Kasumi-1 (cell line): ENCODE measurements around the gene LRGUK.
"Not testable (repeated sequence)": the region's sequence is repeated elsewhere in the genome, so short reads cannot be mapped to it uniquely, and the experiment has no call there.

ENCODE experiments used
- DNase-seq, 2 experiments: peaks; one replicate each; lab custom pipeline; 2025; lab: John Stamatoyannopoulos, UW

The LRGUK gene, protein sequence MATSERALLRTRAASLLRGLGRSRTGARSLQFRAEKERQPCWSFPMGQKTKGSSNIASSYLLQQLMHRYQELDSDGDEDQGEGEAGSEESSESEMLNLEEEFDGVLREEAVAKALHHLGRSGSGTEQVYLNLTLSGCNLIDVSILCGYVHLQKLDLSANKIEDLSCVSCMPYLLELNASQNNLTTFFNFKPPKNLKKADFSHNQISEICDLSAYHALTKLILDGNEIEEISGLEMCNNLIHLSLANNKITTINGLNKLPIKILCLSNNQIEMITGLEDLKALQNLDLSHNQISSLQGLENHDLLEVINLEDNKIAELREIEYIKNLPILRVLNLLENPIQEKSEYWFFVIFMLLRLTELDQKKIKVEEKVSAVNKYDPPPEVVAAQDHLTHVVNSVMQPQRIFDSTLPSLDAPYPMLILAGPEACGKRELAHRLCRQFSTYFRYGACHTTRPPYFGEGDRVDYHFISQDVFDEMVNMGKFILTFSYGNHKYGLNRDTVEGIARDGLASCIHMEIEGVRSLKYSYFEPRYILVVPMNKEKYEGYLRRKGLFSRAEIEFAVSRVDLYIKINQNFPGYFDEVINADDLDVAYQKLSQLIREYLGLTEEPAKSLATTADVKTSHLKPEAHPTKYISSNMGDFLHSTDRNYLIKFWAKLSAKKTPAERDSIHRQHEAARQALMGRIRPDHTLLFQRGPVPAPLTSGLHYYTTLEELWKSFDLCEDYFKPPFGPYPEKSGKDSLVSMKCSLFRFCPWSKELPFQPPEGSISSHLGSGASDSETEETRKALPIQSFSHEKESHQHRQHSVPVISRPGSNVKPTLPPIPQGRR

DNA sequence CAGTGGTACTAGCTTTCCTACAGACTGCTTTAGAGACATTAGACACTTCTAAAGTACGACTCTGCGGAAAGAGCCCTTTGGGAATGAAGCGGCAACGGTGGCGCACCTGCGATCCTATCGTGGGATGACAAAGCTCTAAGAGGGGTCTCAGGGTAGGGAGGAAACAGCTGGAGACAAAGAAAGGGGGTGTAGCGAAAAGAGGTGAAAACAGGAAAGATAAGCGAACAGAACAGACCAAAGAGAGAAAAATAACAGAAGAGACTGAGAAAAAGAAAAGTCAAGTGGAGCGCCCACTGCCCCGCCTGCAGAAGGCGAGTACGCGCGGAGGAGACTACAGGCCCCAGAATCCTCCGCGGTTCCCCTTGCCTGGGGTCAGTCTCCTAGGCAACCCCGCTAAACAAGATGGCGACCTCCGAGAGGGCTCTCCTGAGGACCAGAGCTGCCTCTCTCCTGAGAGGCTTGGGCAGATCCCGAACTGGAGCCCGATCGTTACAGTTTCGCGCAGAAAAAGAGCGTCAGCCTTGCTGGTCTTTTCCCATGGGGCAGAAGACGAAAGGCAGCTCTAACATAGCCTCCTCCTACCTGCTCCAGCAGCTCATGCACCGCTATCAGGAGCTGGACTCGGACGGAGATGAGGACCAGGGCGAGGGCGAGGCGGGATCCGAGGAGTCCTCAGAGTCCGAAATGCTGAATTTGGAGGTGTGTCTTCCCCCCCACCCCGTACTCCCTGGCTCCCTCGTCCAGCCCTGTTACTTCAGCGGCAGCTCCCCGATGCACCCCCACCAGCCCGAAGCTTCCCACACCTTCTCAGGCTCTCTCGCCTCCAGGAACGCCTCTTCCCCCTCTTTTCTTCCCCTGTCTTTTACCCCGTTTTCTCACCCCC is at the start of gene LRGUK:
TSS of gene LRGUK (plus strand) at position 375 of the 883 bp plus-strand sequence. CDS start at position 403, 28 bp downstream.
- peak; percentile 80 to 89 for DNase-seq

DNA sequence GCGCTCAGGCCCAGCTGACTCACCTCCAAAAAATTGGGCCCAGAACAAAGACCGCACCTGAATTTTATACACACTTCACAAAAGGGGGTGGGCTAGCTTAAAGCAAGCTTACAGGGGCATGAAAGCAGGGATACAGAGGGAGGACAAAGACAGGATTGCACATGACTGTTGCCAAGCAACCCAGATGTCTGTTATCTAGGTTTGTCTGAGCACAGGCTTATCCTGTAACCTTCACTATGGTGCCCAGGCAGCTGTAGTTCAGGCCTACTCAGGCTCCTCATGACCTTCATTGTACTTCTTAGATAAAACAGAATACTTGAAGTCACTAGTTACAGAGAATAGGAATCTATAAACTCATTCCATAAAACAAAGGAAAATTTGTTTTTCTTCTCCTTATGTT is 49.6 kb upstream of the LRGUK start:
- not testable (repeated sequence) for DNase-seq

DNA sequence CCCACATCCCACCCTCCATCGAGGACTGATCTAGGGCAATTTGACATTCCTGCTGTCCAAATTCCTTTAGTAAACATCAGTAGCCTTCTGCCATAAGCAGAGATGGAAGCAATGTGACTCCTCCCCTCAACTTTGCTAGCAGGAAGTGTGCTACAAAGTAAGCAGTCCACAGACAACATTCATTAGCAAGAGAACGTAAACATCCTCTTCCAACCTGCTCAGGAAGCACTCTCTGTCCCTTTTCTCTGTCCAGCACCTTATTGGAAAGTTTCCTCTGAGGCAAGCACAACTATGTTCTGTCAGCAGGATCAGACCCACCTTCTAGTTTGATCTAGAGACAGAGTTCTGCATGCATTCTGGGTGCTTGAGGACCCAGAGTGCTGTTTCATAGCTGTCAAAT is 48.1 kb upstream of the LRGUK start:
- DNase-seq = no peak

DNA sequence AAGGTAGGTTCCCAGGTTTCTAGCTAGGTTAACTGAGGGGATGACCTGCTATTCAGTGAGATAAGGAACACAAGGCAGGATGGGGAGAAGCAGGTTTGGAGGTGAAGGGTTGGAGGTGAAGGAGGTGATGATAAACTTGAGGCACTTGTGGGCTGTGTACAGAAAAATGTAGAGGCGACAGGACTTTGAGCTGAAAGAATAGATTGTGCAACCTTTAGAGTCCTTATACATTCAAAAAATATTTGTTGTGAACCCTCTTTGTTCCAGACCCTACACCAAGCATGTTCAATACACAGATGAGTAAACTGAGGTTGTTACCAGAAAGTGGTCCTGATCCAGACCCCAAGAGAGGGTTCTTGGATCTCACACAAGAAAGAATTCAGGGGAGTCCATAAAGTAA is 45.4 kb upstream of the LRGUK start:
- DNase-seq = no peak

DNA sequence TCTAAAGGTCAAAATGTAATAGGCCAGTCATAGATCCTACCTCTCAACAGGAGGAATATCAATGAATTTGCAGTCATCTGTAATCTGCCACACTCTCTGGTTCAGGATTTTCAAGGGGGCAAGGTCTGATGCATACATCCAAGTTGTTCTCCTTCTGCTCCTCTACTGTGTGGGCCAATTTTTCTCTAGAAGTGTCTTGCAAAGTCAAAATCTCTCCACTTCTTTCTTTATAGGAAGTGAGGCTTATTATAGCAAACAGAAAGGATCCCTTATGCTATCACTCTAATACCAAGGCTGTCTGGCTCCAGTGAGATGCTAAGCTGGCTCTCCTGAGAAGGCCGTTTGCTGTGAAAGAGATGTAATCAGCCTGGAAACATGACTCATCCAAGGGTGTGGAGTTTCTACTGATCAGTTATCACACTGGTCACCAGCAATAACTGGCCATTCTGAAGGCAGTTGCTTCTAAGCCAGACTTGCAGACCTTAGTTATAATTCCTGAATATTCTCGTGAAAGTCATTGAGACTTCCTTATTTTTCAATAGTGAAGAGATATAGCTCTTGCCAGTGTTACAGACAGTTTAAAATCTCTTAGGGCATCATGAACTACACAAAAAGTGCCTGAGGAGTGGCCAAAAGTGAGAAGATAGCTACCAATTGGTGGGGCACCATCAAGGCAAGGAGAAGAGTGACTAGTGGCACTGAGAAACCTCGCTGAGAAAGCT is 43.2 kb upstream of the LRGUK start:
- DNase-seq = no peak

DNA sequence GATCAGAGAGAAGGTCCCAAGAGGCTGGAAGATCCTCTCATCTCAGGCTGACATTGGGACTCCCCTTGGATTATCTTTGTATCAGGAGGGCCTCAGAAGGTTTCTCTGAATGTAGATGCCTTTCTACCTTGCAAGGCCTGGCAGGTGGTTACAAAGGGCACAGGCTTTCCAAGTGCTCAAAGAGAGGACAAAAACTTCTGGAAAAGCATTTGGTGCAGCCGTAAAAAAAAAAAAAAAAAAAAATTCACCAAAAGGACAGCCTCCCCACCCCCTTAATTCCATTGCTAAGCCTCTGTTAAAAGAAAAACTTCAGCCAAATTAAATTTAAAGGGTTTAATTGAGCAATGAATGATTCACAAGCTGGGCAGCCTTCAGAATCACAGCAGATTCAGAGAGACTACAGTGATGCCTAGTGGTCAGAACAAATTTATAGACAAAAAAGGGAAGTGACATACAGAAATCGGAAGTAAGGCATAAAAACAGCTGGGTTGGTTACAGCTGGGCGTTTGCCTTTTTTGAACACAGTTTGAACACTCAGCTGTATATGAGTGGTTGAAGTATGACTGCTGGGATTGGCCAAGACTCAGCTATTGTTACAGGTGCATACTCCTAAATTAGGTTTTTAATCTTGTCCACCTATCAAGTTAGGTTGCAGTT is 42.5 kb upstream of the LRGUK start:
- DNase-seq = peak; percentile 67 to 70

DNA sequence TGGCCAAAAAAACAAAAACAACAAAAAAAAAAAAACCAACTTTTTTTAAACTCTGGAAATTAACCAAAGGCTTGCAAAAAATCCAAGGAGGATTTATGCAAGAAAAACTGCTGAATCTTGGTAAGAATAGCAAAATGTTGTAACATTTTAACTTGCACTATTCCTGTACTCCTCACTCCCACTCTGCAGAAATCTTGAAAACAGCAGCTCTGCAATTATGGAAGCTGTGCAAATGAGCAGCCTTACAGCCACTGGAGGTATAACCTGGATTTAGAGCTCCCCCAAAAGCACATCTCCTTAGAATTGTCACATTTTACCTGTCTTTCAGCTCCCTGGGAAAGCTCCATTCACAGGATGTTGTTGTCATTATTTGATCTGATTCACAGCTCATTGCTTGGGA is 41.8 kb upstream of the LRGUK start:
- DNase-seq = no peak

DNA sequence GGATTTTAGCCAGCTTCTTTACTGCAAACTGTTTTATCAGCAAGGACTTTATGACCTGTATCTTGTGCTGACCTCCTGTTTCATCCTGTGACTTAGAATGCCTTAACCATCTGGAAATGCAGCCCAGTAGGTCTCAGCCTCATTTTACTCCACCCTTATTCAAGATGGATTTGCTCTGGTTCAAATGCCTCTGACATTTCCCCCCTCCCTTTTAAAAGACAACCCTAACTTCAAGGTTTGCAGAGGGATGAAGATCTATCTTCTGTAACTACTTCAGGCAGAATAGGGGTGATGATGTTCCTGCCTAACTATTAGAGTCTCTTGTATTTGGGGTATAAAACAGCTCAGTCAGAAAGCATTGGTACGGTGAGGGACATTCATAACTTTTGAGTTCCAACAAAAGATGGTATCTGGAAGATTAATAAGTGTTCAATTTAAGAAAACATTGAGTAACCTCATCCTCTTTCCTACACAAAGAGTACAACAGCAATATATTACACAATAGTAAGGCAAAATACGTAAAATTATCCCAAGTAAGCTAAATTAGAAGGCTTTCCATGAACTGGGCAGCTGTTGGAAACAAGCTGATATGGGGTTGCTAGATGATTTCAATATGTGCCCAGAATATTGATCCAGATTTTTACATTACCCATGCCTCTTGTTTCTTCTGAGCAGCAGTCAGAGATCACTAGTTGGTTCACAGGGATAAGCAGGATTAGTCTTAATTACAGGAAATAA is 40.0 kb upstream of the LRGUK start:
- DNase-seq = no peak

DNA sequence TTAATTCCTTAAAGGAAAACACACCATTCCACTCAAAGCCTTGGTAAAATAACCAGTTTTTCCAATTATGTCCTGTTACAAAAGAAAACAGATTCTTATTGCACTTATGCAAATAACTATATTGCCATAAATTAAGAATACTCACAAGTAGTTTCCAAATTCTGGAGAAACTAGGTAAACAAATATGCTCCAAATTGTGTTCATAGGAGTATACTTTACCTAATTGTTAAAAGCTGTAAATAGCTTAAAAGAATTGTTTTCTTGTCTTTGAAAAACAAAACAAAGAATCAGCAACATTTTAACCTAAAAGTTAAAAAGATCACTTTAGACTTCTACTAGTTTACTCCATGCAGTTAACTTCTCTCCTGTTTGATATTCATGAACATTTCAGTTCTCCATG is 38.9 kb upstream of the LRGUK start:
- DNase-seq = no peak

DNA sequence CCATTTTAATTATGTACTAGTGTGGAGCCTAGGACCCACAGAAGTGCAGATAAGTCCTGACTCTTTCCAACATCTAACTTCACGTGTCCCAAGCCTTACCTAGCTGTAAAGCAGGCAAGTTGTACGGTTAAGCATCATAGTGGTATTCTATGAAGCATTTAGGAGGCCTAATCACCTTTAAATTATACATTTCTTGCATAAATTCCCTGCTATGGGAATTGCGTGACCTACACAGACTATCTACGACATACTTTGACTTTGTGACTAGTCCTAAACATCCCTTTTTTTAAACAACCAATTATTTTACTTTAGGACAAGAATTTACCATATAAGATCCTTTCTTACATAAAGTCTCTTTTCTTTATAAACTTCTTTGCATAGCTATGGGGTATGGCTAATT is 37.7 kb upstream of the LRGUK start:
- peak in 1 of 2 experiments; percentile 18 for DNase-seq

DNA sequence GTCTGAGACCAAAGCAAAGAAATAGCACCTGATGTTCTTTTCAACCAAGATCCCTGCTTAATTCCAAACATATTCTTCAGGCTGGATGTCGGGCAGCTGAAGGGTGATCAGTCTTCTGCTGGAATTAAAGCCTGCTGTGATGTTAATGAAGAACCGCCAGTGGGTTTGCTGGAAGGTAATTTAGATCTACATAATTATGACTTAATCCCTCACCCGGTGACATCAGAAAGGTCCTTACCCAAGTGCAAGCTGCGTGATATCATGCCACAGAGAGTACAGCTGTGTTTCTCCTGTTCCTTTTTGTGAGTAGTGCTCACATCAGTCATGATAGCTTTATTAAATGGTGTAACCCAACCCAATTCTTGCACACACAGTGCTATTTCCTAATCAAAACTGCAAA is 29.1 kb upstream of the LRGUK start:
- no peak for DNase-seq

DNA sequence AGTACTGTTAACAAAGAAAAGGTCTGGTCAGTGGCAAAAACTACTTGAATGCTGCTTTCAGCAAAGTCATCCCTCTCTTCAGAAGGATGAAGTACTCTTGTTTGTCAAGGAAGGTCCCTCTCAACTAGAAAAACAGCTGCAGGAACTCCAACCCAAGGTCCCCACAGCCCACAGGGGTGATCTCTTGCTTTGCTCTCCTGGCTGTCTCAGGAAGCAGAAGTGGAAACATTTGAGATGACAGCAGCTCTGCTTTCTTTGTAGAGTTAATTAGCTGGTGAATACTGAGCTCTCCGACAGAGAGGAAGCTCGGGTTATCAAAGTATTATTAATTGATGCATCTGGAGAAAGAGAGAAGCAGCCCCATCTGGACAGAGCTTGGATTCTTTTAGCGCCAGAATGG is 25.4 kb upstream of the LRGUK start:
- DNase-seq = peak; percentile 49 to 50

DNA sequence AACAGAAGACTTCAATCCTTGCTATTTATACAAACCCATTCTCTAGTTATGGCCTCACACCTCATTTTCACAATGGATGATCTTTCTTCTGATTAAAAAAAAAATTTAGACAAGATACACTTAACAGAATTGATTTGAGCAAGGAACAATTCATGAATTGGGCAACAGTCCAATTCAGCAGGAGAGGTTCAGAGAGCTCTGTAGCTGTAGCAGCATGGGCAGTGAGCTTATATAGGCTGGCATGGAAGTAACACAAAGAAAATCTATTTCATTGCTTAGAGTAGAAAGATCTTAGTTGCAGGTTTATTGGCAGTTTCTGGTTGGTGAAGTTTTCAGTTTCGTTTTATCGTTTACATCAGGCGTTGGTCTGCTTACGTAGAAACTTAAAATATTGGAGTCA is 23.0 kb upstream of the LRGUK start:
- DNase-seq = peak in 1 of 2 experiments; percentile 8

DNA sequence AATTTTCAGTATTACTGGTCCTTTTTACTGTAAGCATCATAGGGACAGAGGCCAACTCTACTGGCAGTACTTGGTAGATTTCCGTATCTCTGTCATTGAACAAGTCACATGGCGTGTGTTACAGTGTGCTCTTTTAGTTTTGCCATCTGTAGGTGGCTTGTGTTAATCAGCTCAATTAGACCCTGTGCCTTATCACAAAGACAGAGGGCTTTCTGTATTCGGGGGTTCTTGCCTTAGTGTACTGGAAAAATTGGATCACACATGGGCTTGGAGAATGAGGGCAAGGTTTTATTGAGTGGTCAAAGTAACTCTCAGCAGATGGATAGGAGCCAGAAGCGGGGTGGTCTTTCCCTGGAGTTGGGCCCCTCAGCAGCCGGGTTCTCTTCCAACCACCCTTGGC is 21.3 kb upstream of the LRGUK start:
- DNase-seq = no peak

DNA sequence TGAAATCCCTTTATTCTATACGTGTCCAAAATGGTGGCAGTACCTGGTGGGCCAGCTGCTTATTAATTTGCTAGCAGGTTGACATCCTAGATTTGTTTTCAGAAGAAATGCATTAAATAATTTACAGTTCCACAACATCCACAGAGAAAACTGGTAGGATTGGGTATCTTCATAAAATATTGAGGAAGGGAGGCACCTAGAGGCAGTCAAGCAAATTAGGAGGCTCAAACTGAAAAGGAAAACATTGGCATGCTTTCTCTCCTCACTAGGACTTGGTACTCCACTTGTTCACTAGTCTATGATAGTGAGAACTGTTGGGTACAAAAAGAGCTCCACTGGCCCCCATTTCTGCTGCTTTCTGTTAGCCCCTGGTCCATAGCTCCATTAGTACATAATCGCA is 18.3 kb upstream of the LRGUK start:
- peak in 1 of 2 experiments; percentile 16 for DNase-seq

DNA sequence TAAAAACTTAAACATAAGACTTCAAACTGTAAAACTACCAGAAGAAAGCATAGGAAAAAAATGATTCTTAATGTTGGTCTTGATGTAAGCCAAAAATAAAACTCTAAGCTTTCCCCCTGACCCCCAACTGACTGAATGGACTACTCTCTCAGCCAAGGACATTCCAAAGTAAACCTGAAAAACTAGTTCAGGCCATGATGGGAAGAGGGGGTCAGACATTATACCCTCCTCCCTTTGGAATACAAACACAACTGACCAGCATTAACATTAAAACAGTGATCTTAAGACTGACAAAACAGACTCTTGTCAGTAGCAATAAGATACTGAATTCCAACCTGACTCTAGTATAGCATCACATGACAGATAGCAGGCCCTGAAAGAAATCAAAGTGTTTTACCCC is 13.5 kb upstream of the LRGUK start:
- no peak for DNase-seq

DNA sequence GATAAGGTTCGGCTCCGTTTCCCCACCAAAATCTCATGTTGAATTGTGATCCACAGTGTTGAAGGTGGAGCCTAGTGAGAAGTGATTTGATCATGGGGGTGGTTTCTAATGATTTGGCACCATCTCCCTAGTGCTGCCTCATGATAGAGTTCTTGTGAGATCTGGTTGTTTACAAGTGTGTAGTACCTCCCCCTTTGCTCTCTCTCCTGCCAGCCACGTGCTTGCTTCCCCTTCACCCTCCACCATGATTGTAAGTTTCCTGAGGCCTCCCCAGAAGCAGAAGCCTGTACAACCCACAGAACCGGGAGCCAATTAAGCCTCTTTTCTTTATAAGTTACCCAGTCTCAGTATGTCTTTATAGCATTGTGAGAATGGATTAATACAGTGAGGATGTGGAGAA is 12.1 kb upstream of the LRGUK start:
- DNase-seq = no peak

DNA sequence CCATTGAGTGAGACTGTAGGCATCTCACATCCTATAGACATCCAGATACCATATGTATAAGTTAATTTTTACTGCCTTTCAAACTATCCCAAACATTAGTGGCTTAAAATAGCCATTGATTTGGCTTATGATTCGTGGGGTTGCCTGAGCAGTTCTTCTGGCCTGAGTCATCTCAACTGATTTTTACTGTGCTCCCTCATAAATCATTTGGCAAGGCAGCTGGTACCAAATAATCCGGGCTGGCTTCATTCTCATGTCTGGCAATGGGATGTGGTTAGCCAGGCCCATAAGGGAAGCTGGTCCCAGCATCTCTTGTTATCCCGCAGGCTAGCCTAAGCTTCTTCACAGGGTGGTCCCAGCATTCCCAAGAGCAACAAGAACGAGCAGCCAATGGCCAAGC is 6.7 kb upstream of the LRGUK start:
- DNase-seq = no peak

DNA sequence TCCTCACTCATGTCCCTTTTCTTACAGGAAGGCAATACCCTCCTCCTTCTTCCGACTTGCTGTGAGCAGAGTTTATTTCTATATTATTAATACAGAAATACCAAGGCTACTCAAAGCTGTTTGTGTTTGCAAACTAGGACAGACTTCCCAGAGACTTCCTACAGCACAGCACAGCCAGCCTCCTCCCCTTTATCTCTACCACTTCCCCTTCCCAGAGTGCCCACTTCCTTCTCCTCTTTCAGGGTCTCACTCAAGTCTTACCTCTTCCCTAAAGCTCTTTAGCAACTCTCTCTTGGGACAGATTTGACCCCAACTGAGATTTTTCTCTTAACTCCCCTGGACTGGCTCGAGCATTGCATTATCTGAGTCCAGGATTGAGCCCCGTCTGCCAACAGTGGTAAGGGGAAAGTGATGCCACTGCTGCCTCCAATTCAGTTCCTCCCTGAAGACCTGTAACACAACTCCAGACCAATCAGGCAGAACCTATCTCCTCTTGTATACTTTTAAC is 5.5 kb upstream of the LRGUK start:
- peak; percentile 23 to 34 for DNase-seq

DNA sequence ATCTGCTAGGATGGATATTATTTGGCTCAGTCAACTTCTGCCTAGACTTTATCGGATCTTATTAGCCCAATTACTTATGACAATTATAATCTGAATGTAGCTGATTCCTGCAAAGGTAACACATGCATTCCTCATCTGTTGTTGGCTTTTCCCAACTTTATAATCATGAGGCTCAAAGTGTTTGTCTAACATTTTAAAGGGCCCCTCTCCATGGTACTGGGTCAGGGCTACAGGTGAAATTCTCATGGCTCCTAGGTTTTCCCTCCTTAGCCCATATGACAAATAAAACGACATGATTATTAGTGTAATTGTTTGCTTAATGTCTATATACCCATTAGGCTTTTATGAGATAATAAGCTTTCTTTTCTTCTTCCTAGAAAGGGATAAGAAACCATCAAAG is 4.2 kb upstream of the LRGUK start:
- DNase-seq = no peak
